Bronchial epithelial cell (primary cell): ENCODE data around the gene PAK1. TPM values are rescaled to one million over a fixed set of nuclear protein-coding genes. Genes with fewer than 3 reads are reported as not detected.

Experiments
- DNase-seq: peaks from one replicate; pipeline ENCODE4 v3.0.0-alpha.2; 2010; ENCODE audit warnings: low read depth
- FAIRE-seq: peaks from 2 replicates; lab custom pipeline; 2011; peaks lifted over from hg19 to GRCh38; lab: Jason Lieb, UNC
- H3K27me3 ChIP-seq: 2 replicates; pipeline ENCODE4 v1.5.1; 2011; ENCODE audit warnings: low read length; ENCODE audit not compliant: control insufficient read depth, insufficient read depth
- H3K36me3 ChIP-seq: 2 replicates; pipeline ENCODE4 v1.5.1; 2011; ENCODE audit warnings: low read length; ENCODE audit not compliant: control insufficient read depth, insufficient read depth
- H3K4me3 ChIP-seq: 2 replicates; pipeline ENCODE4 v1.5.1; 2011; ENCODE audit warnings: mild to moderate bottlenecking, low read depth, low read length, control low read depth
- total RNA-seq: library from RNA; depleted of rRNA; stranded (reverse); fragments of >200 nt; gene quantifications from 2 replicates; pipeline ENCODE4 v1.2.1, GENCODE V29; 2014
- TF ChIP-seq, protein P1 (sequence below): IDR thresholded peaks from 2 replicates; pipeline ENCODE4 v1.5.1; 2011; ENCODE audit warnings: mild to moderate bottlenecking, moderate library complexity, low read length, control low read depth, inconsistent platforms; ENCODE audit not compliant: insufficient read depth, severe bottlenecking

Gene PAK1
- total RNA-seq, 1 donor from 2014 or later: 35.8 TPM

GRCh38 chr11:77400271-77400670, 73.6 kb downstream of the PAK1 start:
- Histone ChIP-seq H3K4me3 (no peak overlapping the region), H3K36me3 (no peaks in the 10 kb centered on the region), H3K27me3 (no peaks in the 10 kb centered on the region)
- TF ChIP-seq, protein P1, sequence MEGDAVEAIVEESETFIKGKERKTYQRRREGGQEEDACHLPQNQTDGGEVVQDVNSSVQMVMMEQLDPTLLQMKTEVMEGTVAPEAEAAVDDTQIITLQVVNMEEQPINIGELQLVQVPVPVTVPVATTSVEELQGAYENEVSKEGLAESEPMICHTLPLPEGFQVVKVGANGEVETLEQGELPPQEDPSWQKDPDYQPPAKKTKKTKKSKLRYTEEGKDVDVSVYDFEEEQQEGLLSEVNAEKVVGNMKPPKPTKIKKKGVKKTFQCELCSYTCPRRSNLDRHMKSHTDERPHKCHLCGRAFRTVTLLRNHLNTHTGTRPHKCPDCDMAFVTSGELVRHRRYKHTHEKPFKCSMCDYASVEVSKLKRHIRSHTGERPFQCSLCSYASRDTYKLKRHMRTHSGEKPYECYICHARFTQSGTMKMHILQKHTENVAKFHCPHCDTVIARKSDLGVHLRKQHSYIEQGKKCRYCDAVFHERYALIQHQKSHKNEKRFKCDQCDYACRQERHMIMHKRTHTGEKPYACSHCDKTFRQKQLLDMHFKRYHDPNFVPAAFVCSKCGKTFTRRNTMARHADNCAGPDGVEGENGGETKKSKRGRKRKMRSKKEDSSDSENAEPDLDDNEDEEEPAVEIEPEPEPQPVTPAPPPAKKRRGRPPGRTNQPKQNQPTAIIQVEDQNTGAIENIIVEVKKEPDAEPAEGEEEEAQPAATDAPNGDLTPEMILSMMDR: no peak
- DNase-seq (no peak), FAIRE-seq (no peak)

DNA sequence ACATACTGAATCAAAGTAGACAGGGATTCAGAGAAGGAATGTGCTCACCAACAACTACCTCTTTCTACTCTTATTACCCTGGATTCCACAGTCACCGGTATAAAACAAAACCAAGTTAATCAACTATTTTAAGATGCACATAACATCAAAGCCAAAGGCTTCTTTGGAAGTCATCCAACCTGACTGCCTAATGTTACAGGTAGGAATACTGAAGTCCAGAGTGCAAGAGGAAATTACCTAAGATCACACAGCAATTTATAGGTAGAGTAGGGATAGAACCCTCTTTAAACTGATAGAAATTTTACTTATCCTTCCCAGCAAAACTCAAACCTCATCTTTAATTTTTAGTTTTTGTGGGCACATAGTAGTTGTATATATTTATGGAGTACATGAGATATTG, 76.3 kb downstream of the PAK1 start:
- TF ChIP-seq, protein P1: no peak
- Histone ChIP-seq H3K4me3 (no peak overlapping the region), H3K36me3 (no peaks in the 10 kb centered on the region), H3K27me3 (no peaks in the 10 kb centered on the region)
- DNase-seq (no peak), FAIRE-seq (no peak)

DNA sequence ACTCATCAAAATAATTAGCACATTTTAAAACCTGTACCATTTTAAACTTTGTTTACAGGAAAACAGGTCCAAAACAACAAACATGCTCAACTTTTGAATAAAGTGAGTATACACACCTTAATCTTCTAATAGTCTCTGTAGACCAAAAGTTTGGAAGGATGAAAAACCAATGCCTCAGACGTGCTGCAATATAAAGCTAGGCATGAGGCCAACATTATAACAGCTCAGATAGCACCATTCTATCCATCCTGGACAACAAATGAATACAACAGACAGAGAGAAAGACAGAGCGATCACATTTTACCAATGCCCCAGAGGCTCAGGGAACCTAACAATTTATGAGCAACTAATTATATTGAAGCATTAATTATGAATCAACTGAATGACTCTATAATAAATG, 77.0 kb downstream of the PAK1 start:
- H3K4me3 ChIP-seq: no peak overlapping the region
- FAIRE-seq: no peak
- no peaks in the 10 kb centered on the region for H3K27me3 ChIP-seq
- no peaks in the 10 kb centered on the region for H3K36me3 ChIP-seq
- TF ChIP-seq, protein P1: no peak
- DNase-seq: no peak

DNA sequence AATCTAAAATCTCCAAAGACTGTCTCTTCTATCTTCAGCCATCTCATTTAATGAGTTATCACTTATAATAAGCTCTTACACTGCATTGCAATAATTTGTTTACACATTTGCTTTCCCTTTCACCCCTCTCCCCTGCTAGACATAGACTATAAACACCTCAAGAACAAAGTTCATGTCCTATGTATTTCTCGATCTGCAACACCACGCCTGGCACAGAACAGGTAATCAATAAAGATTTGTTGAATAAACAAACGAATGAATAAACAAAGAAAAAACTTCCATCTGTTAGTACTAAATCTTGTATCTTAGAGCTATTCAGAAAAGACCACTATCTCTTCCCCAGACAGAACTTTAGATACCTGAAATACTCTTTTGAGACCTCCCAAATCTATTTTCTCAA, 77.6 kb downstream of the PAK1 start:
- TF ChIP-seq, protein P1: no peak
- Histone ChIP-seq H3K27me3 (no peaks in the 10 kb centered on the region), H3K4me3 (no peak overlapping the region), H3K36me3 (no peaks in the 10 kb centered on the region)
- FAIRE-seq: no peak
- no peak for DNase-seq

GRCh38 chr11:77395460-77396173, 78.3 kb downstream of the PAK1 start:
- TF ChIP-seq, protein P1: no peak
- Histone ChIP-seq H3K4me3 (no peak overlapping the region), H3K36me3 (no peaks in the 10 kb centered on the region), H3K27me3 (no peaks in the 10 kb centered on the region)
- DNase-seq (peak; percentile 58), FAIRE-seq (no peak)

GRCh38 chr11:77392842-77393241, 81.1 kb downstream of the PAK1 start:
- TF ChIP-seq, protein P1: no peak
- FAIRE-seq: no peak
- no peaks in the 10 kb centered on the region for H3K27me3 ChIP-seq
- no peak overlapping the region for H3K4me3 ChIP-seq
- no peak for DNase-seq
- H3K36me3 ChIP-seq: no peaks in the 10 kb centered on the region
